Stimulated activated CD8-positive, alpha-beta memory T cell treated with anti-CD3 and anti-CD28 coated beads, Interleukin-4, amount 100 ng/mL, for 4 hours (primary cell): Measurements from ENCODE around the gene ANKRD12.
"Not testable (repeated sequence)": the region's sequence is repeated elsewhere in the genome, so short reads cannot be mapped to it uniquely, and the experiment has no call there.

Experiments used
- DNase-seq, 2 donors: peaks; one replicate each; pipeline ENCODE4 v3.0.0-alpha.2; 2020; ENCODE audit warnings: low read depth in 2 of 2, low spot score in 1 of 2

Gene ANKRD12

DNA sequence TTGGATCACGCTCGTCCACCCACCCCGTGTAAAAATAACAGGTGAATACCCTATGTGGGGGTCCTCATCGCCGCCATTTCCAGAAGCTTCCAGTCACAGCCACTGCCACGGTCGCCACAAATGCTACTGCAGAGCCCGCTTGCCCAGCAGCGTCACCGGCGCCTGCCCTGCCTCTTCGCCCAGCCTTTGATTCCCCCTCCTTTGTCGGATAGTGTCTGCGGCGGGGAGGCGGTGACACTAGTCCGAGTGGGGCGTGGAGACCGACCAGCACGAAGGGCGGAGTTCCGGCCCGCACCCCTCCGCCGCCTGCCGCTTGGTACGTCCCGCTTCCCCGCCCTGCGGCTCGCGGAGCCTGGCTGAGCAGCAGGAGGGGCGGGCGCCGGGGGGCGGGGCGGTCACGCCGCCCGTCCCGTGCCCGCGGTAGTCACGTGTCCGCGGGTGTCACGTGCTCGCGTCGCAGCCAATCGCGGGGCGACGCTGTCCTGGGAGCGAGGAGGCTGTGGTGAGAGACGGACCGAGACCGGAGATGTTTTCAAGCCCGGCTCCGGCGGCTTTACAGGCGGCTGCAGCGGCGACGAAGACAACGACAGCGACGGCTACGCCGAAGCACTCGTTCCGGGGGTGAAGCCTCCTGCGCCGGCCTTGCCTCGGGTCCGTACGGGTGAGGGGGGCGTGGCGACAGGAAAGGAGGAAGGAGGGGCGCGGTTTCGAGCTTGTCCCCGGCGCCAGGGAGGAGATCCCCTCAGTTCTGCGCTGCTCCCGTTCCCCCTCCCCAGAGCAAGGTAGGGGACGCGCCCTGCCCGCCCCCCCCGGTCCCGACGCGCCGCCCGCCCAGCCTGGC, at the start of gene ANKRD12:
Gene ANKRD12, plus strand, starts transcription at position 467 of the 841 bp plus-strand sequence. CDS start 45,652 bp downstream, outside the sequence.
- DNase-seq, result peak; percentile 85 to 97

DNA sequence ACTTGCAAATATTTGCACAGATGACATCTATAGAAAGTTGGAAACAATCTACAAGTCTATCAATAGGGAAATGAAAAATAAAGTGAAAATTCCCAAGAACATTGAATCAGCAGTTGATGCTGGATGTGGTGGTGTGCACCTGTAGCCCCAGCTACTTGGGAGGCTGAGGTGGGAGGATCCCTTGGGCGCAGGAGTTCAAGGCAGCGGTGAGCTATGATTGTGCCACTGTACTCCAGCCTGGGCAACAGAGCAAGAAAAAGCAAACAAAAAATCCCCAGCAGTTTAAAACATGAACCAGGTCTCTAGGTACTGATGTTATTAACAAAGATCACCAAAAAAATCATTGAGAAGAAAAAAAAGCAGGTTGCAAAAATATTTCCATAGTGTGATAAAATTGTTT, 49.4 kb upstream of the ANKRD12 start:
- no peak for DNase-seq

DNA sequence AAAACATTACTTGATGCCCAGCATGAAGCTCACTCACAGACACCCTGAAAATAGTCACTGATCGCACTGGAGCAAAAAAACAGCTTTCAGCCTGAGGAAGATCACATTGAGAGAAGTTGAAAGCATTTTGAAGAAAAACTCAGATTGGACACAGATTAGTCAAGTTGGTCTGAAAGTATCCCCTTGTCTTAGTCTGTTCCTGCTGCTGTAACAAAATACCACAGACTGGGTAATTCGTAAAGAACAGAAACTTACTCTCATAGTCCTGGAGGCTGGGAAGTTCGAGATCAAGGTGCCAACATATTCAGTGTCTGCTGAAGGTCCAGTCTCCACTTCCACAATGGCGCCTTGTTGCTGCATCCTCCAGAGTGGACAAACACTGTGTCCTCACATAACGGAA, 48.3 kb upstream of the ANKRD12 start:
- DNase-seq, result no peak

DNA sequence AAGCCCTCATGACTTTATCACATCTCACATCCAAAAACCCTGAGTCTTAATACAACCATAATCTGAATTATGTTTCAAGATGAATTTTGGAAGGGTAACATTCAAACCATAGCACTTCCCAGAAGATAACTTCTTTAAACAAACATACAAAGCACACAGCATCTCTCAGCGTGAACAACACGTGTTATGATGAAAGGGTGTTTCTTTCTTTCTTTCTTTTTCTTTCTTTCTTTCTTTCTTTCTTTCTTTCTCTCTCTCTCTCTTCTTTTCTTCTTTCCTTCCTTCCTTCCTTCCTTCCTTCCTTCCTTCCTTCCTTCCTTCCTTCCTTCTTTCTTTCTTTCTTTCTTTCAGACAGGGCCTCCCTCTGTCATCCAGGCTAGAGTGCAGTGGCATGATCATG, 47.9 kb upstream of the ANKRD12 start:
- not testable (repeated sequence) for DNase-seq

DNA sequence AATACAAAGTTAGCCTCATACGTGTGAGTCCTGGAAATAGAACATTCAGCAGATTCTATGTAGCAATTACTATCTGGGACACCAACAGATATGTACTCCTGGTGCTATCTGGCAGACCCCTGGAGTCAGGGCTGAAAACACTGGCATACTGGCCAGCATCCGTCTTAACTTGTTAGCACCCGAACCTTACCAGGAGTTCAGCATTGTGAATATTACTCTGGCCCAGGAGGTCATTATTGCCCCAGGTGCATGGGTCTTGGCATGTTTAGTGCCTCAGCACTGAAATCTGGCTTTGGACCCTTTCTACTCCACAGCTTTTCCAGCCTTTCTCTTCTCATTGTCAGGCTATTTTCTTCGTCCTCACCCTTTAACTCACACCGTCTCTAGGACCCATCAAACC, 46.0 kb upstream of the ANKRD12 start:
- no peak for DNase-seq

DNA sequence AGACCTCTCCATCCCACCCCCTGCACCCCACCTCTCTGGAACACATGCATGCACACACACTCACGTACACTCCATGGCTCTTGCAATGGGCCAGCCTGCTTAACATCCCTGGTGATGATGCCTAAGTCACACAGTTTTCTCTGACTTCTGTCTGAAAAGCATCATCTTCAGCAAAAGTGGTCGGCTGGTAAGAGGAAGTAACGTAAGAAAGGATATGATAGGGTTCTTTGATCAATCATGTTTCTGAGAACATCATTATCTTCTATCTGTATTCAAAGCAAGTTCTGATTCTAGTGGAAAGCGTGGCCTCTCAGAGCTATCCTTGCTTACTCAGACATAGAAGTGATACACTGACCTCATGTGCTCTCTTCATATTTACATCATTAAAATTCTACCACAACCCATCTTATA, 45.5 kb upstream of the ANKRD12 start:
- no peak for DNase-seq

DNA sequence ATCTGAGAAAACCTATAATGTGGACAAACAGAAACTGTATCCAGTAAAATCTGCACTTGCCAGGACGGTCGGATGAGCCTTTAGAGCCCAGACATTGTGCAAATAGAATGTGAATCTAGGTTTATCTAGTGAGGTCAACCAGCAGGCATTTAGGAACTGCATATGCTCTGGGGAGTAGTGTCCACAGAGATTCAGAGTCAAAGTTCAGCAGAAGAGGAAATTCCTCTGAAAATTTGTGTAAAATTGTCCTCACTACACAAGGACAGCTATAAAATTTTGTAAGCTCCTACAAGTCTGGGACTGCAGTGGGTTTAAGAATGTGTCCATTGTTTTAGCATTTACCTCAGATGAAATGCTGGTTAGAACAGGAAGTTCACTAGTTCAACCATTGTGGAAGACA, 43.9 kb upstream of the ANKRD12 start:
- no peak for DNase-seq

DNA sequence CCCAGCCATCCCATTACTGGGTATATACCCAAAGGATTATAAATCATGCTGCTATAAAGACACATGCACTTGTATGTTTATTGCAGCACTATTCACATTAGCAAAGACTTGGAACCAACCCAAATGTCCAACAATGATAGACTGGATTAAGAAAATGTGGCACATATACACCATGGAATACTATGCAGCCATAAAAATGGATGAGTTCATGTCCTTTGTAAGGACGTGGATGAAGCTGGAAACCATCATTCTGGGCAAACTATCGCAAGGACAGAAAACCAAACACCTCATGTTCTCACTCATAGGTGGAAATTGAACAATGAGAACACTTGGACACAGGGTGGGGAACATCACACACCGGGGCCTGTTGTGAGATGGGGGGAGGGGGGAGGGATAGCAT, 43.5 kb upstream of the ANKRD12 start:
- not testable (repeated sequence) for DNase-seq

DNA sequence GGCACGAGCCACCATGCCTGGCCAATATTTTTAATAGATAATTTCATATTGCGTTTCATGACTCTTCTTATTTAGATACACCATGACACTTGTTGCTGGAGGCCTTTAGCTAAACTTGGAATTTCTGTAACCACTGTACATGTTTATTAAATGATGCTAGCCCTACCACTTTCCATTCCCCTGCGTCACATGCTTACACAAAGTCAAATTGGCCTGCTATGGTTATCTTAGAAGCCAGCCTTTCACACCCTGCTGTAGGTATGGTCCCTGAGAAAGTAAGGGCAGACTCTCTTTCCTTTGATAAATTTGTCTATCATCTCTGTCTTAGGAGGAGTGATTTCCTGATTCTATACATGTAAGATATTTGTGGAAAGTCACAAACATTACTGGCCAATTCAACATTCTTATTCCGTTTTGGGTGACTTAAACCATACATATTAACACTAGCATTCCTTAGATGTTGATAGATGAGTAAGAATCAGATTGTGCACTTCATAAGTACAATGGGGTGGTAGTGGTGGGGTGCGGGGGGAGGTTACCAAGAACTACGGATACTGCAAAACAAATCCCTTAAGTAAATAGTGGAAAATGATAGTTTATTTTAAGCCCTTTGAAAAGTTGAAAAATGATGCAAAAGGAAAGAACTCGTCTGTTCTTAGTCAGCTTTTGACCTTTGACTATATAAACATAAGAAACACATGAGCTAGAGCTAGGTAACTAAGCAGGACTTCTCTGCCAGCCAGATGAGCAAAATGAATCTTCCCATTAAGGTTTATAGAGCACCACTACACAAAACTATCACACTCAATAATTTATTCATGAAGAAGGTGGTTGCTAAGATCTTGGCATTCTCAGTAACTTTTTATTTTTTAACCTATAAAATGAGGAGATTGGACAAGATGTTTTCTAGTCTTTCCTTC, 42.0 kb upstream of the ANKRD12 start:
- DNase-seq, result no peak

DNA sequence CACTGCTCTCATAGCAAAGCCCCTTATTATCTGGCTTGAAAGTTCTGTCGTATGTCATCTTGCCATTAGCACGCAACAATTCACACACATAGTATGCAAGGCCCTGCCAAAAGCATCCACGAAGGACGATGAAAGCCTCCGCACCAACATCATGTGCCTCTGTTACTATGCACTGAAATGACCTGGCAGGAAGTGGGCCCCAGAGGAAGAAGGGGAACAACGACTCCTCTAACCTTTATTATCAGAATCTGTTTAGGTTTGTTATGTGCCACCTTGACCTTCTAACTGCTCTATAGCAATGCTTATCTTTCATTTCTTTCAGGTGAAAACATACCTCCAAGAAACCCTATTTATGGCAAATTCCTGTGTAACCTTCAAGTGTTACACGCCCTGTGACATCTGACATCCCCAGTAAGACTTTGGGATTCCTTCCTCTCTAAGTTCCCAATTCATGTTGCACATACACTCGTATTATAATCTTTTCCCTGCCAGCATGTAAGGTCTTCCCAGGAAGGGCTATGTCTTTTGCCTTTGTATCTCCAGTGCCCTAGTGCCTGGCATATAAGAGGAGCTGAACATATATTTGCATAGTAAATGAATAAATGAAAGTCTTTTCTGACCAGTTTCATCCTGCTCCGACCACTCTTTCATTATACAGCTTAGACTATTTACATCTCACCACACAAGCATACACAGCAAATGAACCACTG, 41.1 kb upstream of the ANKRD12 start:
- no peak for DNase-seq

DNA sequence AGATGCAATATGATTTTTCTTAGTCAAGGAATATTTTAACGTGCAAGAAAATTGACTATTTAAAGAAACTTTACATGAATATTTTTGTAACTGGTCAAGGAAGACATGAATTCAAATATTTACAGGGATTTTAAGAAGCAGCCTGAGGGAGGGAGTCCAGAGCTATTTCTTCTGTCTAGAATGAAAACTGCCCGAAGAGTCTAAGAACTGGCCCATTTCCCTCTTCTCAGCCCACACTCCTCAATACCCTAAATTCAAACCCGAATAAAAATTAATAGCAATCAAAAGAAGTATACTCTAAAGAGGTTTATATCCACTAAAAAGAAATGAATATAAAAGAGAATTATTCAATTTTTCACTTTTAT, 40.6 kb upstream of the ANKRD12 start:
- DNase-seq, result no peak

DNA sequence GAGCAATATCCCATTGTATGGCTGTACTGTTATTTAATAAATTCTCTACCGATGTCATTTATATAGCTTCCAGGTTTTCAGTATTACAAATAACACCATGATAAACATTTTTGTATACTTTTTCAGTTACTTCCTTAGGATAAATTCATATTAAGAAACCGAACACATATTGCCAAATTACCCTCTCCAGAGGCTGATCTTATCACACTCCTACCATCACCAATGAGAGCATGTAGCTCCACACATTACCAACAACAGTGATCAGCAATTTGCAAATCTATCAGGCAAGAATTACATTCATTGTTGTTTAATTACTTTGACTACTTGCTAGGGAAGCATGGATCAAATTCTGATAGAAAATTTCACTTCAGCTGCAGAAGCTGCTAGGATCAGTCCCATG, 39.9 kb upstream of the ANKRD12 start:
- DNase-seq, result no peak

DNA sequence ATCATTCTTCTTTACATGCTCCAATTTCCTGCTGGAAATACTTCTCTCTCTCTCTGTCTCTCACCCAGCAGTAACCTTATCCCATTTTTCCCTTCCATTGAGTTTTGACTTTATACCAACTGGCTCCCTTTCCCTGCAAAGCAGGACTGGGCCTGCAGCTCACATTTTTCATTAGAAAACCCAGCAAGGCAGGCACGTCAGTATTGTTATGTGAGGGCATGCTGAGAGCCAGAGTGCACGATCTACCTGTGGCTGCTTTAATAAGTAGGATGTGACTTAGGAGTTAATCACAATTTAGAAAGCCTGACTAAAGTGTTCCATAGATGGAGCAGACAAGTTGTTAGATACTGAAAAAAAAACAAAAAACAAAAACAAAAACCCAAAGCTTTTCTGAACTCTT, 39.2 kb upstream of the ANKRD12 start:
- no peak for DNase-seq

DNA sequence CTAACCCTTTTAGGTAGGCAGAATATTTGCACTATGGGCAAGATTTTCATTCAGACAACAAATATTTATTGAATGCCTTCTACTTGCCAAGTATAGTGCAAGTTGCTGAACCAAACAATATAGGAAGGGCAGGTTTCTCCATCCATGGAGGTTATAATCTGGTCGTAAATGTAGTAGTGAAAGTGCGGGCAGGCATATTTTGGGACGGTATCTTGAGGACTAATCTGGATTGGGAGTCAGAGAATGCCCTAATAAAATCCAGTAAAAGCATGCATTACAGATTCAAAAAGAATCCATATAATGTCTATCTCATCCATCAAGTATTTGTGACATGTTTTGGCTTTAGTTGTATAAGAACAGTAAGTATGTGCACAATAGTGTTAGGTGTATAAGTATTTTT, 35.8 kb upstream of the ANKRD12 start:
- DNase-seq, result no peak

DNA sequence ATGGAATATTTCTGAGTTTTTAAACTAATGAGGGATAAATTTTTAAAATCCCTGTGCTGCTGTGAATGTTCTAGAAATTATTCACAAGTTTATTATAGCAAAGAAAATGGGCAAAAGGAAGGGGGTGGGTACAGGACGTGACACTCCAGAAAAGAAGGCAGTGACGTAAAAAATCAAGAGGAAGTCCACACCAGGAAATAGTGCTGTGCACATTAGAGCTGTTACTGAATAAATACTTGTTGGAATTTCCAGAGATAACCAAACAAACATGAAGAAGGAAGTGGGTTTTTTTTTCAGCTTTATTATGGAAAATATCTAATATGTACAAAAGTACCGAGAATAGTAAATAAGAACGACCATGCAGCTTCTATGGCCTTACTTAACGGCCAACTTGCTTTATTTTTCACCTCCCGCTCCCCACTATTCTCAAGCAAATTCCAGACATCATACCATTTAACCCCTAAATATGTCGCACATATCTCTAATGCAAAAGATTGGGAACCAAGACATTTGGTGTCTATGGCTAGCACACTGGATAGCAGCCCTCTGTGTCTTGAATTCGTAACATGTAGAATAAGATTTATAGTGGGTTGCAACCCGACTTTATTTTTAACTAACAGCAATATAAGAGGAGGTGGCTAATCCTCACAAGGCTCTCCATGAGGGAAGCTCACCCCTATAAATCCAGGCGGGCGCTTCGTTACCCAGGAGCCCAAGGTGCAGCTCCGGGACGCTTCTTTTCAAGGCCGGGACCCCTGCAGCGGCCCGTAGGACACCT, 34.7 kb upstream of the ANKRD12 start:
- DNase-seq, result no peak

DNA sequence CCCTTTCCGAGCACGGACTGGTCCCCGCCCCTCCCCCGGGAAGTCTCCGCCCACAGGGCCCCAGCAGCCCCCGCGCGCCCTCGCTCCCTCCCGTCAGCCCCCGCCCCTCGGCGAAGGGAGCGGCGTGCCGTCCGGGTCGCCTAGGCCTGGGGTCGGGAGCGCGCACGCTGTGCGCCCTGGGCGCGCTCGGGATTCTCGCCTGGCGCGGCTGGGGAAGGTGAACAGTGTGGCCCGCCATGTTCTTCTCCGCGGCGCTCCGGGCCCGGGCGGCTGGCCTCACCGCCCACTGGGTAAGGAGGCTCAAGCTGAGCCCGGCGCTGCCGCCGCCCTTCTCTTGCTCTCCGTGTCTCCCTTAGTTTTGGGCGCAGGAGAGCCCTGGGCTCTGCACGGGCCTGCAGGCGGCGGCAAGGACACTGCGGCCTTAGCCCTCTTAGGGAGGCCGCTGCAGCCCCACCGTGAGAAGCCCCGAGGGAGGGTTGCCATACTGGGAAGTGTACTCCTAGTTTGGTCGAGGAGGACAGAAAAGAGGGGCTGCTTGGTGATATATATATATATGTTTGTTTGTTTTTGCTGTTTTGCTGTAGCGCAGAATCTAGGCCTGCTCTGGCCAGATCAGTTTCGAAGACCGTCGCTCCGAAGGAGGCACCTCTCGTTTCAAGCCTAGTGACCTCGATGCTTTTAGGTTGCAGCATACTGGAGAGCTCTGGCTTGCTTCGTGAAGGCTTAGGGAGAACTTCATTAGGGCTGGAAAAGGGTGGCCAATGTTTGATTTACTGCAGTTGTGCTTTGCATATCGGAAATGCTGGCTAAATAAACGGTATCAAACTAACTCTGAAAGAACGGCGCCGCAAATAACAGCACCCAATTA, 33.8 kb upstream of the ANKRD12 start, which contains the start of gene NDUFV2:
Gene NDUFV2, plus strand, starts transcription at position 192 of the 868 bp plus-strand sequence. Its CDS starts 45 bp downstream, at position 237.
- peak; percentile 92 to 95 for DNase-seq

DNA sequence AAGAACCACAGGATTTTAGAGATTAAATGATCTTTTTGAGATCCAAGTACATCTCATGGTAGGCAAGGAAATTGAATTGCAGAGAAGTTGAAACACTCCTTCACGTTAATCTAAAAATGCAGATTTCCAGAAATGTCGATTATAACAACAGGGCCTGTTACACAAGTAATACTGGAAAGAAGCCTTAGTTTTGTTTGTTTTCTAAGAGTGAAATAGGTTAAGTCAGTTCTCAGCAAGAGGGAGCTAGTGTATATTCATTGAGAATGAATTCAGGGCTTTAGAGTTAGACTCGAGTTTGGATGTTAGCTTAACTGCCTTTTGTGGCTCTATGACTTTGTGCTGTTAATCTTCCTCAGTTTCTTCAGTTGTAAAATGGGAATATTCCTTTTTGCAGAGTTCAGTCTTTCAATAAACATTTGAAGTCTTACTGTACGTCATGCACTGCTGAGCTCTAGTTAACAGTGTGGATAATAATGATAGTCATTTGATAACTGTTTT, 33.2 kb upstream of the ANKRD12 start:
- no peak for DNase-seq

DNA sequence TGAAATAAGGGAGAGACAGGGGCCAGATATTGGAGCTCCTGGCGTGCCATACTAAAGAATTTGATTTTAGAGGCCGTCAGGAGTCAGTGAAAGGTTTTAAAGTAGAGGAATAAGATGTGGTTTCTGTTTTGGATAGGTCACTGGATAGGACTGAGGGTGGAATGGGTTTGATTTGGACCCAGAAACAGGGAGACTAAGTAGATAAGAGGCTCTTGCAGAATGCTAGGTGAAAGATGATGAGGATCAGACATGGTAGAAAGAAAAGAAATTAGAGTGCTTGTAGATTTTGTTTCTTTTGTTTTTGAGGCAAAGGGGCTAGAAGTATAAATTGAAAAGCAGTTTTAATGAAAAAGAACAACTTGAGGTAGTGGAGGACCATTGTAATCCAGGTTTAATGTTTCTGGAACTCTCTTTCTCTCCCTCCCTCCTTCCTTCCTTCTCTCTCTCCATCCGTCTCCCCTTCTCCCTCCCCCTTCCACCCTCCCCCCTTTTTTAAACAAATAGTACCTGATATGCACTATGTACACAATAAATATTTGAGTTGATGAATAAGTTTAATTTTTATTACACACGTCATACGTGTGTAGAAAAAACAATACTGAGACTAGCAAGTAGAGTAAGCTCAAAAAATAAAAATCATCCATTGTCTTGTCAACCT, 32.2 kb upstream of the ANKRD12 start:
- DNase-seq, result no peak

DNA sequence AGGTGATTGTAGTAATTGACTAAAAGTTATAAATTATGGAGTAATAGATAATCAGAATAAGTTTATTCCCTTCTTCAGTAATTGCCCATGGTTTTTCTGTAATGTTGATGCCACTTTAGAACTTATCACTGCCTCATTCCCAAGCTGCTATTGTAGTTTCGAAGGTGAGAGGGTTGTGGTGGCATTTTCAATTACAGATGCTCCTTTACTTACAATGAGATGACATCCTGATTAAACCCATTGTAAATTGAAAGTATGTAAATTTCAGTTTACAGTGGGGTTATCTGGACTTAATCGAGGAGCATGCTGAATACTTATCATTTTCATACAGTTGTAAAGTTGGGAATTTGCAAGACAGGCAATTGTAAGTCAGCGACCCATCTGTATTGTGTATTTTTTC, 31.2 kb upstream of the ANKRD12 start:
- DNase-seq, result no peak
